ENCODE data around the gene DUSP28. TPM values are rescaled to one million over a fixed set of nuclear protein-coding genes. Genes with fewer than 3 reads are reported as not detected.
A peak's percentile ranks its signal among the peaks of the same experiment; 100 is the strongest.

The DUSP28 gene
- total RNA-seq, 1 donor from 2014 or later = 8.9 TPM

DNA sequence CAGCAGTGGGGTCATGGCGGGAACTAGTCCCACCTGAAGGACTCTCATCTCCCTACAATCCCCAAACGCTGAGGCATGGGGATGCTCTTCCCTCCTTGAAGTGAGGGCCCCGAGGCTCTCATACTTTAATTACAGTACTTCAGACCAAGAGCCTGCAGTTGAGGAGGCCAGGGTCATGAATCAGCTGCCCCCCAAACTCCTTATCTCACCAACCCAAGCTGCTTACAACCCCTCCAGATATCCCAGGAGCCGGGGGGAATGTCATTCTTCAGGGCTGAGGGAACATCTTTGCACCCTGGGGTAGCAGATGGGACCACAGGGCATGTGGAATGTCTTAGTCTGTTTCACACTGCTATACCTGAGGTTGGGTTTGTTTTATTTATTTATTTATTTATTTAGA is 23.6 kb downstream of the DUSP28 start:
- Mint-ChIP-seq H3K9me3 (no peaks in the 10 kb centered on the region), H3K4me3 (no peak overlapping the region), H3K27me3 (ENCODE audit: insufficient read depth, low read depth) (no peaks in the 10 kb centered on the region), H3K27ac (no peak overlapping the region), H3K4me1 (peaks cover 38% of the 10 kb centered on the region), H3K36me3 (peaks cover 6% of the 10 kb centered on the region)
- Histone ChIP-seq H3K4me3 (no peak overlapping the region), H2AFZ (replicated peaks) (no peak overlapping the region), H4K20me1 (ENCODE audit: low read depth) (peaks cover 60% of the 10 kb centered on the region), H3K4me1 (peaks cover 19% of the 10 kb centered on the region), H3K27me3 (no peaks in the 10 kb centered on the region), H3K4me2 (no peak overlapping the region), H3K36me3 (no peaks in the 10 kb centered on the region), H3K9ac (no peak overlapping the region), H3K27ac (no peak overlapping the region), H3K79me2 (ENCODE audit: low read depth) (peaks cover 69% of the 10 kb centered on the region), H3K9me3 (ENCODE audit: low read depth) (no peaks in the 10 kb centered on the region), H3F3A (ENCODE audit: low read depth) (no peaks in the 10 kb centered on the region)
- no peak for TF ChIP-seq EZH2 (IDR thresholded peaks at IDR 0.05)
- DNase-seq (ENCODE audit: low spot score) = no peak

DNA sequence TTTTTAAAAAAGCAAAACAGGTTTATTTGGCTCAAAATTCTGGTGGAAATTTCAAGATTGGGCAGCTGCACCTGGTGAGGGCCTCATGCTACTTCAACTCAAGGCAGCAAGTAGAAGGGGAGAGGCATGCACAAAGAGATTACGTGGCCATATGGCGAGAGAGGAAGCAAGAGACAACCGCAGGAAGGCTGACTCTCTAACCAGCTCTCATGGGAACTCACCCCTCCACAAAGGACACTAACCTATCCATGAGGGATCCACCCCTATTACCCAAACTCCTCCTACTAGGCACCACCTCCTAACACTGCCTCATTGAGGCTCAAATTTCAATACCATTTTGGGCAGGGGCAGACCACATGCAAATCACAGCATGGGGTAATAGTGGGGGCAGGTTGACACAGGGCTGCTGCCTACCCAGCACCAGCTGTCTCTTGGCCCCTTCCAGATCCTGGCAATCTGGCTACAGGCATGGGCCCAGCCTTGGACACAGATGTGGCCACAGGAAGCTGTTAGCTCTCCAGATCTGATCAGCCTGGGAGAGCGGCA is 24.4 kb downstream of the DUSP28 start:
- Mint-ChIP-seq H3K27ac (no peak overlapping the region), H3K36me3 (peaks cover 11% of the 10 kb centered on the region), H3K9me3 (no peaks in the 10 kb centered on the region), H3K4me1 (peaks cover 42% of the 10 kb centered on the region), H3K4me3 (peak overlapping the region; percentile 98), H3K27me3 (ENCODE audit: insufficient read depth, low read depth) (no peaks in the 10 kb centered on the region)
- TF ChIP-seq EZH2 (IDR thresholded peaks at IDR 0.05) (no peak), EZH2phosphoT487 (IDR thresholded peaks at IDR 0.05) (no peak)
- TF ChIP-seq, protein P1, sequence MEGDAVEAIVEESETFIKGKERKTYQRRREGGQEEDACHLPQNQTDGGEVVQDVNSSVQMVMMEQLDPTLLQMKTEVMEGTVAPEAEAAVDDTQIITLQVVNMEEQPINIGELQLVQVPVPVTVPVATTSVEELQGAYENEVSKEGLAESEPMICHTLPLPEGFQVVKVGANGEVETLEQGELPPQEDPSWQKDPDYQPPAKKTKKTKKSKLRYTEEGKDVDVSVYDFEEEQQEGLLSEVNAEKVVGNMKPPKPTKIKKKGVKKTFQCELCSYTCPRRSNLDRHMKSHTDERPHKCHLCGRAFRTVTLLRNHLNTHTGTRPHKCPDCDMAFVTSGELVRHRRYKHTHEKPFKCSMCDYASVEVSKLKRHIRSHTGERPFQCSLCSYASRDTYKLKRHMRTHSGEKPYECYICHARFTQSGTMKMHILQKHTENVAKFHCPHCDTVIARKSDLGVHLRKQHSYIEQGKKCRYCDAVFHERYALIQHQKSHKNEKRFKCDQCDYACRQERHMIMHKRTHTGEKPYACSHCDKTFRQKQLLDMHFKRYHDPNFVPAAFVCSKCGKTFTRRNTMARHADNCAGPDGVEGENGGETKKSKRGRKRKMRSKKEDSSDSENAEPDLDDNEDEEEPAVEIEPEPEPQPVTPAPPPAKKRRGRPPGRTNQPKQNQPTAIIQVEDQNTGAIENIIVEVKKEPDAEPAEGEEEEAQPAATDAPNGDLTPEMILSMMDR (IDR thresholded peaks at IDR 0.05) = no peak
- Histone ChIP-seq H3K9me3 (ENCODE audit: low read depth) (no peaks in the 10 kb centered on the region), H3K4me2 (peak overlapping the region; percentile 91), H3K79me2 (ENCODE audit: low read depth) (peaks cover 76% of the 10 kb centered on the region), H3K4me3 (no peak overlapping the region), H2AFZ (replicated peaks) (no peak overlapping the region), H4K20me1 (ENCODE audit: low read depth) (peaks cover 63% of the 10 kb centered on the region), H3K4me1 (peaks cover 19% of the 10 kb centered on the region), H3K9ac (no peak overlapping the region), H3K36me3 (no peaks in the 10 kb centered on the region), H3K27ac (no peak overlapping the region), H3F3A (ENCODE audit: low read depth) (no peaks in the 10 kb centered on the region), H3K27me3 (no peaks in the 10 kb centered on the region)
- DNase-seq (ENCODE audit: low spot score) = peak; percentile 12

DNA sequence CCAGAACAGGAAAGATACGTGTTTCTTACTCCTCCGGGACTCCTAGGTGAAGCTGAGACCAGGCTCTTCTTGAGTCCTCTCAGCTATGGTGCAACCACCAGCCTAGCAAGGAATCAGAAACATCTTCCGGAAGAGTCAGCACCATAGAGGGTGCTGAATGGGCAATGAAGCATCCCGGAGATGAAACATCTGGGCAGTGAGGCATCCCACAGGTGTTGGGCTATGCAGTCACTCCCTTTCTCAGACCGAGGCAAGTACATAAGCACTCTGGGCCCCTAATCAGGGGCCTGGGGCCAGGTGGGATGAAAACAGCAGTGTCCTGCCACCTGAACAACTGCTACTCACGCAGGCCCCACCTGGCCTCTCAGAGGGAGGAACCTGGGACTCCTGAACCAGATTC is 24.9 kb downstream of the DUSP28 start:
- TF ChIP-seq, protein P1 (IDR thresholded peaks at IDR 0.05) = no peak
- TF ChIP-seq EZH2 (IDR thresholded peaks at IDR 0.05) = no peak
- no peak for TF ChIP-seq EZH2phosphoT487 (IDR thresholded peaks at IDR 0.05)
- DNase-seq (ENCODE audit: low spot score) = no peak
- H4K20me1 ChIP-seq (ENCODE audit: low read depth) = peaks cover 57% of the 10 kb centered on the region
- no peaks in the 10 kb centered on the region for H3K27me3 ChIP-seq
- peak overlapping the region; percentile 90 for H3K4me3 ChIP-seq
- no peaks in the 10 kb centered on the region for H3K36me3 ChIP-seq
- peaks cover 82% of the 10 kb centered on the region for H3K79me2 ChIP-seq (ENCODE audit: low read depth)
- Mint-ChIP-seq H3K36me3 (peaks cover 11% of the 10 kb centered on the region), H3K4me1 (peaks cover 41% of the 10 kb centered on the region), H3K4me3 (peak overlapping the region; percentile 98), H3K27ac (no peak overlapping the region), H3K9me3 (no peaks in the 10 kb centered on the region), H3K27me3 (ENCODE audit: insufficient read depth, low read depth) (no peaks in the 10 kb centered on the region)
- H2AFZ ChIP-seq (replicated peaks) = no peak overlapping the region
- no peaks in the 10 kb centered on the region for H3F3A ChIP-seq (ENCODE audit: low read depth)
- H3K4me2 ChIP-seq = peak overlapping the region; percentile 91
- H3K4me1 ChIP-seq = peaks cover 19% of the 10 kb centered on the region
- H3K9me3 ChIP-seq (ENCODE audit: low read depth) = no peaks in the 10 kb centered on the region
- H3K9ac ChIP-seq = peak overlapping the region; percentile 93
- H3K27ac ChIP-seq = no peak overlapping the region

GRCh38 chr2:240585681-240586197 is 25.6 kb downstream of the DUSP28 start:
- peaks cover 53% of the 10 kb centered on the region for H4K20me1 ChIP-seq (ENCODE audit: low read depth)
- H3F3A ChIP-seq (ENCODE audit: low read depth) = no peaks in the 10 kb centered on the region
- peak; percentile 36 for DNase-seq (ENCODE audit: low spot score)
- Mint-ChIP-seq H3K4me1 (peaks cover 40% of the 10 kb centered on the region), H3K9me3 (no peaks in the 10 kb centered on the region), H3K4me3 (peak overlapping the region; percentile 98), H3K27me3 (ENCODE audit: insufficient read depth, low read depth) (no peaks in the 10 kb centered on the region), H3K27ac (peak overlapping the region; percentile 95), H3K36me3 (peaks cover 11% of the 10 kb centered on the region)
- peaks cover 87% of the 10 kb centered on the region for H3K79me2 ChIP-seq (ENCODE audit: low read depth)
- TF ChIP-seq EZH2 (IDR thresholded peaks at IDR 0.05) (no peak), EZH2phosphoT487 (IDR thresholded peaks at IDR 0.05) (no peak)
- TF ChIP-seq, protein P1 (IDR thresholded peaks at IDR 0.05) = no peak
- H3K36me3 ChIP-seq = no peaks in the 10 kb centered on the region
- H3K4me1 ChIP-seq = peaks cover 19% of the 10 kb centered on the region
- H3K27ac ChIP-seq = no peak overlapping the region
- H3K27me3 ChIP-seq = no peaks in the 10 kb centered on the region
- H3K9me3 ChIP-seq (ENCODE audit: low read depth) = no peaks in the 10 kb centered on the region
- H3K4me3 ChIP-seq = peak overlapping the region; percentile 90
- H3K4me2 ChIP-seq = peak overlapping the region; percentile 91
- peak overlapping the region; percentile 91 for H2AFZ ChIP-seq (replicated peaks)
- H3K9ac ChIP-seq = peak overlapping the region; percentile 93
